ENCODE results near the gene INTS4. TPM values are rescaled to one million over a fixed set of nuclear protein-coding genes. Genes with fewer than 3 reads are reported as not detected.
"Not testable (repeated sequence)": the region's sequence is repeated elsewhere in the genome, so short reads cannot be mapped to it uniquely, and the experiment has no call there.

INTS4 gene
- polyA plus RNA-seq, 1 experiment, result 18.9 TPM

DNA sequence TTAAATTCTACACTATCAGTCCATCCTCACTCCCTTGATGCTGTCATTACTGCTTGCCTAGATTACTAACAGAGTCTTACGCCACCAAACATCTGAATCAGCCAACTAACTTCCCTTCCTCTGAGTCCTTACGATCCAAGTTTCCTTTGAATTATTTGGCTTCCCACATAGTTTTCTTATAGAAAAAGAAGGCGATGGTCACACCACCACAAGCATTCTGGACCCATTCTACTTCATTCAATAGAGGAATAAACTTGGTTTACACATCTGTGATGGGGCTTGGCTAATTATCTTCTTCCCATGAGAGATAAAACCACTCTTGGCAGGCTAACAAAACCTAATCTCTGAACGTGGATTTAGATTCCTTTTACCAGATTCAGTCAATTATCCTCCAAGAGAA lies 35.0 kb downstream of the INTS4 start:
- Histone ChIP-seq H3K36me3 (ENCODE audit: control insufficient read depth, insufficient read depth, low read length) (peaks cover 4% of the 10 kb centered on the region), H3K27me3 (ENCODE audit: control insufficient read depth, insufficient read depth, low read length) (no peaks in the 10 kb centered on the region), H3K4me3 (ENCODE audit: low read depth, low read length) (no peak overlapping the region)
- ChIA-PET CTCF (no interaction called here), POLR2A (no interaction called here)
- TF ChIP-seq, protein P1, sequence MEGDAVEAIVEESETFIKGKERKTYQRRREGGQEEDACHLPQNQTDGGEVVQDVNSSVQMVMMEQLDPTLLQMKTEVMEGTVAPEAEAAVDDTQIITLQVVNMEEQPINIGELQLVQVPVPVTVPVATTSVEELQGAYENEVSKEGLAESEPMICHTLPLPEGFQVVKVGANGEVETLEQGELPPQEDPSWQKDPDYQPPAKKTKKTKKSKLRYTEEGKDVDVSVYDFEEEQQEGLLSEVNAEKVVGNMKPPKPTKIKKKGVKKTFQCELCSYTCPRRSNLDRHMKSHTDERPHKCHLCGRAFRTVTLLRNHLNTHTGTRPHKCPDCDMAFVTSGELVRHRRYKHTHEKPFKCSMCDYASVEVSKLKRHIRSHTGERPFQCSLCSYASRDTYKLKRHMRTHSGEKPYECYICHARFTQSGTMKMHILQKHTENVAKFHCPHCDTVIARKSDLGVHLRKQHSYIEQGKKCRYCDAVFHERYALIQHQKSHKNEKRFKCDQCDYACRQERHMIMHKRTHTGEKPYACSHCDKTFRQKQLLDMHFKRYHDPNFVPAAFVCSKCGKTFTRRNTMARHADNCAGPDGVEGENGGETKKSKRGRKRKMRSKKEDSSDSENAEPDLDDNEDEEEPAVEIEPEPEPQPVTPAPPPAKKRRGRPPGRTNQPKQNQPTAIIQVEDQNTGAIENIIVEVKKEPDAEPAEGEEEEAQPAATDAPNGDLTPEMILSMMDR (IDR thresholded peaks at IDR 0.05; ENCODE audit: insufficient read depth, low read depth, low read length), result no peak
- DNase-seq (ENCODE audit: low read depth), result no peak

DNA sequence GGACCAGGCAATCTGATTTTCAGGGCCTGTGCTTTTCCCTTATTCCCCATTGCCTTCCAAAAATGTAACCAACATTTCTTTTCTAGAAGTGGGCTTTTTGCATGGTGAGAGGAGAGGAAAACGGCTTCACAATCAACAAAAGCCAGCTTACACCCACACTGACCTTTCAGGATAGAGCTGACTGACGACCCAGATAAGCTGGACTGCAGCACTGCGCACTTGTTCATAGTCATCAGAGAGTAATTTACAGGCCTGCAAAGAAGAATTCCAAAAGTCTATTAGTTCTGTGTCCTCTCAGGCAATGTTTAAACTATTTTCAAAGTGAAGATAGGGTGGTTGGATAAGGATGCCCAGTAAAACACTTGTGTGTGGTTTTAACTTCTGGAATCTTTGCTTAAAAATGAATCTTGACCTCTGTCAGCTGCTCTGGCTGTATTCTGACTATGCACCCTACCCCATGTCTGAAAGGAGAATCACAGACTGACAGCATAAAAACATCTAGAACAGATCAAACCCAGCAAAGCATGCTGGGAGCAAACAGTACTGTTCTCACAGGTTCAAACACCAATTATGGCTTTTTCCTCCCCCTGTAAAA lies 35.8 kb downstream of the INTS4 start:
- CTCF ChIA-PET; H3K36me3 ChIP-seq (ENCODE audit: control insufficient read depth, insufficient read depth, low read length); H3K4me3 ChIP-seq (ENCODE audit: low read depth, low read length); H3K27me3 ChIP-seq (ENCODE audit: control insufficient read depth, insufficient read depth, low read length); DNase-seq (ENCODE audit: low read depth); POLR2A ChIA-PET: not testable (repeated sequence)

DNA sequence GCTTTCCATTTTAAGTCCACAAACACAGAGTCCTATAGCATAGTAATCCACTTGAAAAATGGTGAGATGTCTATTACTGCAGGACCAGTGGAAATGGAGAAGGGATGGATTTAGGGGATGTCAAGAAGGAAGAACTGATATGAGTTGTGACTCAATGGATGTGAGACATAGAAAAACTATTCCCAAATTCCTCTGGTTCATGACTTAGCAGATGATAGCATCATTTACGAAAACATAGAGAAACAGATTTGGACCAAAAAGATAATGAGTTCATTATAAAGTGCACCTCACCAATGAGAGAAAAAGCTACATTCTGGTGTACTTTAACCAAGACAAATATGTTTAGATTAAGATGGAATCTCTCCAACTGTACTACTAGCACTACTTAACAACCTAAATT lies 51.2 kb downstream of the INTS4 start:
- H3K27me3 ChIP-seq (ENCODE audit: control insufficient read depth, insufficient read depth, low read length); H3K4me3 ChIP-seq (ENCODE audit: low read depth, low read length); H3K36me3 ChIP-seq (ENCODE audit: control insufficient read depth, insufficient read depth, low read length); DNase-seq (ENCODE audit: low read depth); POLR2A ChIA-PET; CTCF ChIA-PET: not testable (repeated sequence)

DNA sequence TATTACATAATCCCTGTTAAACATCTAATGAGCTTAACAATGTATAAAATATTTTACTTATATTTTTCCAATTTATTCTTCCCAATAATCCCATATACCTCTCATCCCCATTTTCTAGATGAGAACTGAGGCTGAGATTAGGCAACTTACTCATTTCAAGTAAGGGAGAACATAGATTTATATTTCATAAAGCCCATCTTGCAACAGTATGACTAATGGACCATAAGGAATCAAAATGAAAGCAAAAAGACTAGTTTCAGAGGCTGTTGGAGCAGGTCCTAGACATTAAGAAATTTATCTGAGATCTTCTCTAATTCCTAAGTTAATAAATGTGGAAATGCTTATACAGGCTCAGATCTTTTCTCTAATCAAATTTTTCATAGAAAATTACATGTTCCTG lies 52.0 kb downstream of the INTS4 start:
- DNase-seq (ENCODE audit: low read depth); CTCF ChIA-PET; H3K27me3 ChIP-seq (ENCODE audit: control insufficient read depth, insufficient read depth, low read length); POLR2A ChIA-PET; H3K36me3 ChIP-seq (ENCODE audit: control insufficient read depth, insufficient read depth, low read length); H3K4me3 ChIP-seq (ENCODE audit: low read depth, low read length): not testable (repeated sequence)

DNA sequence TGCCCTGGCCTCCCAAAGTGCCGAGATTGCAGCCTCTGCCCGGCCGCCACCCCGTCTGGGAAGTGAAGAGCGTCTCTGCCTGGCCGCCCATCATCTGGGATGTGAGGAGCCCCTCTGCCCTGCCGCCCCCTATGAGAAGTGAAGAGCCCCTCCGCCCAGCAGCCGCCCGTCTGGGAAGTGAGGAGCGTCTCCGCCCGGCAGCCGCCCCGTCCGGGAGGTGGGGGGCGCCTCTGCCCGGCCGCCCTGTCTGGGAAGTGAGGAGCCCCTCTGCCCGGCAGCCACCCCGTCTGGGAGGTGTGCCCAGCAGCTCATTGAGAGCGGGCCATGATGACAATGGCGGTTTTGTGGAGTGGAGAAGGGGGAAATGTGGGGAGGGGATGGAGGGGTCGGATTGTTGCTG lies 60.9 kb downstream of the INTS4 start:
- DNase-seq (ENCODE audit: low read depth); CTCF ChIA-PET; POLR2A ChIA-PET; H3K27me3 ChIP-seq (ENCODE audit: control insufficient read depth, insufficient read depth, low read length); H3K4me3 ChIP-seq (ENCODE audit: low read depth, low read length); H3K36me3 ChIP-seq (ENCODE audit: control insufficient read depth, insufficient read depth, low read length): not testable (repeated sequence)

DNA sequence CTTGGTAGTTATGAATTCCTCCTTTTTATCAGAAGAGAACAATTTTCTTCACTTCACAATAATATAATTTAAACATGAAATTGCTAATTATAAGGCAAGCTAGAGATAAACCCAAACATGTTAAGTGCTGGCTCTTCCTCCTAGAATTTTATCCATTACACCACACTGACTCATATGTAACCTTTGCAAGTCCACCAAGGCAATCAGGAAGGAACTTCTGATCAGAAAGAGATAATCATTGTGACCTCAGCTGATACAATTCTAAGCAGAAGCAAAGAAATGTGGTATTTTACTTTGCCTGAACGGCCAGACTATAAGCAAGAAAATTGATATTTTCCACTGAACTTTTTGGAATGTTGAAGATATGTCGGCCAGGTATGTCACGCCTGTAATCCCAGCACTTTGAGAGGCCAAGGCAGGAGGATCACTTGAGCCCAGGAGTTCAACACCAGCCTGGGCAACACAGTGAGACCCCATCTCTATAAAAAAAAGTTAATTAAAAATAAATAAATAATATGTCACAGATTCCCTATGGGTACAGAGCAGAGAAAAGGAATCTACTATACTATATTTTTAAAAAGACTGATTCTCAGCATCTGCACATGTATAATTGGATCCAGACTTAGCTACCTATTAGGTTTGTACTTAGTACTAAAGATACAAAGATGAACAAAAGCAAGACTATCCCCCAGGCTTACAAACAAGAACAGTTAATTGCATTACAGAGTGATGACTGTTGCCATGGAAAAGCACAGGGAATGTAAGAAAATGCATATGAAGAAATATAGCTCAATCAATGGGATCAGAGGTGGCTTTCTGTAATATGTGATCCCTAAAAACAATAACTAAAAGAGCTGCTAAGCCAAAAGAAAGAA lies 63.9 kb downstream of the INTS4 start:
- H3K4me3 ChIP-seq (ENCODE audit: low read depth, low read length); CTCF ChIA-PET; H3K36me3 ChIP-seq (ENCODE audit: control insufficient read depth, insufficient read depth, low read length); H3K27me3 ChIP-seq (ENCODE audit: control insufficient read depth, insufficient read depth, low read length); POLR2A ChIA-PET; DNase-seq (ENCODE audit: low read depth): not testable (repeated sequence)

DNA sequence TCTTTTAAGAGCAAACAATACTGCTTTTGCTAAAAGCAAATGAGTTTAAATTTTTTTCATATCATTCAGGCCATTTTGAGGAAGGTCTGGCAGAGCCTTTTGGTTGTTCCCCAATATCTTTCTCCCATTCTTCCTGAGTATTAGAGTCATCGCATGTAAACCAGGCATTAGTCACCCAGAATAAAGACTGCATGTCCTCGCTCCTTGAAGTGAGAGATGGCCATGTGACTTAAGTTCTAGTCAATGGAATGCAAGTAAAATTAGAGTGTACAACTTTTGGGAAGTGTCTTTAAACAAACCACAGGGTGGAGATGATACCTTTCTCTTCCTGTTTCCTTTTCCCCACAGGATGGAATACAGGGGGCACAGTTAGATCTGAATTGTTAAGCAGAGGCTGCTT lies 76.8 kb downstream of the INTS4 start:
- DNase-seq (ENCODE audit: low read depth); H3K27me3 ChIP-seq (ENCODE audit: control insufficient read depth, insufficient read depth, low read length); POLR2A ChIA-PET; CTCF ChIA-PET; H3K36me3 ChIP-seq (ENCODE audit: control insufficient read depth, insufficient read depth, low read length); H3K4me3 ChIP-seq (ENCODE audit: low read depth, low read length): not testable (repeated sequence)

DNA sequence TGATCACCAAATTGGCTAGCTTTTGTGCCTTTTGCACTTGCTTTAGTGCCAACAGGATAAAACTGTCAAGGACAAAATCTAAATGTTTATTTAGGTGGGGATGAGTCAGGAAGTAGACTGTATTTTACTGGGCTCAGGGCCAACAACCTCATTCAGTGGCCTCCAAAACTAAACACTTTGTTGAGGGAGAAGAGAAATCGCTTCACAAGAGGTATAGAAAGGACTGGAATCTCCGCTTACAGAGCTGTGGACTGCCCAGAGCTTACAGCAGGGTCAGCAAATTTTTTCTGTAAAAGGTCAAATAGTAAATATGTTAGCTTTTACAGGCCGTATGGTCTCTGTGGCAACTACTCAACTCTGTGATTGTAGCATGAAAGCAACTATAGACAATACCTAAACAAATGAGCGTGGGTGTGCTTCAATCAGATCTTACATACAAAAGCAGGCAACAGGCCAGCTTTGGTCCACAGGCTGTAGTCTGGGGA lies 80.1 kb downstream of the INTS4 start:
- H3K4me3 ChIP-seq (ENCODE audit: low read depth, low read length); CTCF ChIA-PET; H3K27me3 ChIP-seq (ENCODE audit: control insufficient read depth, insufficient read depth, low read length); POLR2A ChIA-PET; H3K36me3 ChIP-seq (ENCODE audit: control insufficient read depth, insufficient read depth, low read length): not testable (repeated sequence)
- peak; percentile 37 for DNase-seq (ENCODE audit: low read depth)

DNA sequence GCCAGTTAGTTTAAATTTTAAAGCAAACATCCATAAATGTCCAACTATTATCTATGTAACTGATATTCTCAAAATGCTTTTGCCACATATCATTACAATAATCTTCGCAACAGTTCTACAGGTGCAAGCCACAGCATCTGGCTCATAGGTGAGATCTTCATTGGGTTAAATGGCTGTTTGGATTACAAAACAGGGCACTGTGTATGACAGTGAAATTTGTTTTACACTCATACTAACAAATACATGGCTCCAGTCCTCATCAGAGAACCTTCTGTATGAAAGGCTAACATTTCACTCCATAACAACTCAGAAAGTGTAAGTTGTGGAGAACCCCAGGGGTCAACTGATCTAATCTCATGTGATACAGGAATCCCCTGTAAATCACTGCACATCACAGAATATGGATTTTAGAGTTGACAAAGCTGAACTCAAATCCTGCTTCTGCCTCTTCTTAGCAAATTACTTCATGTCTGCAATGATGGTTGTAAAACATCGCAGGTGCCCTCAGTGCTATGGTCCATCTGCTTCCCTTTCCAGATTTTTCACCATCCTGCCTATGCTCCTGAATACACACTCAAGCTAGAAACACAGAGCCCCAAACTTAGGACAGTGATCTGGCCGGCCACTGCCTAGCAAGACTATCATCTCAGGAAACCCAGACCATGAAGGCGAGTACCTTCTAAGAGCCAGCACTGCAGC lies 80.7 kb downstream of the INTS4 start:
- H3K4me3 ChIP-seq (ENCODE audit: low read depth, low read length); H3K27me3 ChIP-seq (ENCODE audit: control insufficient read depth, insufficient read depth, low read length); POLR2A ChIA-PET; H3K36me3 ChIP-seq (ENCODE audit: control insufficient read depth, insufficient read depth, low read length); CTCF ChIA-PET; DNase-seq (ENCODE audit: low read depth): not testable (repeated sequence)

DNA sequence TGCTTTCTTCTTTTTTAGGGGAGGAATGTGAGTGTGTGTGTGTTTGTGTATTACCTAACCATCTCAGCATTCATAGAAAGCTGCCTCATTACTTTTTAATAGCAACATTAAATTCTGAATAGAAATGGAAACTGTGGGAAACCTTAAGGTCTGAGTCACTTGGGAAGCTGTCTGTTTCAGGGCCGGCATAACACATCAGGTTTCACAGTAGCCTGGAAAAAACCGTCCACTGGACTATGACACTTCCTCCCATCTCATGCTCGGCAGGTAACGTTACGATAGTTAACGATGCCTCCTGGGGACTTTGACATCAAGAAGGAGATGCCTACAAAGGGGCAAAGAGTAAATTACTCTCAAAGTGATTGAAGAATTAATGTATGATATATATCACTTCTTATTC lies 83.6 kb downstream of the INTS4 start:
- H3K4me3 ChIP-seq (ENCODE audit: low read depth, low read length); CTCF ChIA-PET; H3K27me3 ChIP-seq (ENCODE audit: control insufficient read depth, insufficient read depth, low read length); DNase-seq (ENCODE audit: low read depth); POLR2A ChIA-PET; H3K36me3 ChIP-seq (ENCODE audit: control insufficient read depth, insufficient read depth, low read length): not testable (repeated sequence)

All from BJ (cell line).